HG02870 (cell line): Measurements from ENCODE around the gene FBXL12.
A peak's percentile ranks its signal among the peaks of the same experiment; 100 is the strongest.
"Not testable (repeated sequence)": the region's sequence is repeated elsewhere in the genome, so short reads cannot be mapped to it uniquely, and the experiment has no call there.

Experiments
- ATAC-seq: cut with Tn5 transposase; IDR thresholded peaks from one replicate; pipeline ENCODE4 v1.9.1; 2021; ENCODE audit warnings: mild to moderate bottlenecking, moderate library complexity; ENCODE audit not compliant: unreplicated experiment

The FBXL12 gene, protein sequence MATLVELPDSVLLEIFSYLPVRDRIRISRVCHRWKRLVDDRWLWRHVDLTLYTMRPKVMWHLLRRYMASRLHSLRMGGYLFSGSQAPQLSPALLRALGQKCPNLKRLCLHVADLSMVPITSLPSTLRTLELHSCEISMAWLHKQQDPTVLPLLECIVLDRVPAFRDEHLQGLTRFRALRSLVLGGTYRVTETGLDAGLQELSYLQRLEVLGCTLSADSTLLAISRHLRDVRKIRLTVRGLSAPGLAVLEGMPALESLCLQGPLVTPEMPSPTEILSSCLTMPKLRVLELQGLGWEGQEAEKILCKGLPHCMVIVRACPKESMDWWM

GRCh38 chr19:9818734-9819595, at the start of gene FBXL12:
TSS of gene FBXL12 (minus strand) at chr19:9819079. CDS start at chr19:9818813, 266 bp downstream.
- ATAC-seq, result peak; percentile 84

- no peak for ATAC-seq
These were observed 47.0 kb upstream of the FBXL12 start for GRCh38 chr19:9865732-9866501.

GRCh38 chr19:9863759-9864158, 44.9 kb upstream of the FBXL12 start:
- no peak for ATAC-seq

DNA sequence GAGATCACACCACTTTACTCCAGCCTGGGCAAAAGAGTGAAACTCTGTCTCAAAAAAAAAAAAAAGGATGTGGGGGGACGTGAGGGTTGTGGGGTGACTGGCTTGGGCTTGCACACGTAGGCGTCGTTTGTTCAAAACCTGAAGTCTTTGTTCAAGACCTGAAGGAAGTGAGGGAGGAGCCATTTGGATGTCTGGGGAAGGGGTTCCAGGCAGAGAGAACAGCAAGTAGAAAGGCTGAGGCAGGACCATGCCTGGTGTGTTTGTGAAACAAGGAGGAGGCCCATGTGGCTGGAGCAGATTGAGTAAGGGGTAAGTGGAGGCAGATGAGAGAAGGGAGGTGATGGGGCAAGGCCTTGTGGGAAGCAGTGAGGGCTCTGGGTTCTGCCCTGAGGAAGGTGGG, 44.1 kb upstream of the FBXL12 start:
- no peak for ATAC-seq

- ATAC-seq, result no peak
These were observed 42.6 kb upstream of the FBXL12 start for GRCh38 chr19:9861503-9861902.

DNA sequence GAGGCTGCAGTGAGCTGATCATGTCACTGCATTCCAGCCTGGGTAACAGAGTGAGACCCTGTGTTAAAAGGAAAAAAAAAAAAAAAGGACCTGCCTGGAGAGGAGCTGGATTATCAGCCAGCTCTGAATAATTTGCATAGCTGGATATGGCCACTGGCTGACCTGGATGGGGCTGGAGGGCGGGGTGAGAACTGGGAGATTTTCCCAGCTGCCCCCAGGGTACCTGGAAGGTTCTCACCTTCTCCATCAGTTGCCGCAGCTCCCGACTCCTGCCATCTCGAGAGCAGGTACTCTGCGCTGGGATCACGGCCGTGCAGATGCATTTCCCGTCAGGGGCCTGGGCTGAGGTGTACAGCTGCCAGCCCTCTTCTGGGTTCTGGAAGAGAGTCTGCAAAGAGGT, 41.5 kb upstream of the FBXL12 start:
- ATAC-seq, result no peak

DNA sequence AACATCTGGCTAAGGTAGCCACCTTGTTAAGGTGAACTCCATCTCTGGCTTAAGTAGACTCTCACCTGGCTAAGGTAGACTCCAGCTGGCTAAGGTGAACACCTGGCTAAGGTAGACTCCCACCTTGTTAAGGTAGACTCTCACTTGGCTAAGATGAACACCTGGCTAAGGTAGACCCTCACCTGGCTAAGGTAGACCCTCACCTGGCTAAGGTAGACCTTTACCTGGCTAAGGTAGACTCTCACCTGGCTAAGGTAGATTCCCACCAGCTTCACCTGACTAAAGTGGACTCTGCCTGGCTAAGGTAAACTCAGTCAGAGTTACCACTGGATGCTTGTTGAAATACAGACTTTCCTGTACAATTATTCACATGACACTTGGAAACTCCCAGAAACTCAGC, 39.9 kb upstream of the FBXL12 start:
- no peak for ATAC-seq

DNA sequence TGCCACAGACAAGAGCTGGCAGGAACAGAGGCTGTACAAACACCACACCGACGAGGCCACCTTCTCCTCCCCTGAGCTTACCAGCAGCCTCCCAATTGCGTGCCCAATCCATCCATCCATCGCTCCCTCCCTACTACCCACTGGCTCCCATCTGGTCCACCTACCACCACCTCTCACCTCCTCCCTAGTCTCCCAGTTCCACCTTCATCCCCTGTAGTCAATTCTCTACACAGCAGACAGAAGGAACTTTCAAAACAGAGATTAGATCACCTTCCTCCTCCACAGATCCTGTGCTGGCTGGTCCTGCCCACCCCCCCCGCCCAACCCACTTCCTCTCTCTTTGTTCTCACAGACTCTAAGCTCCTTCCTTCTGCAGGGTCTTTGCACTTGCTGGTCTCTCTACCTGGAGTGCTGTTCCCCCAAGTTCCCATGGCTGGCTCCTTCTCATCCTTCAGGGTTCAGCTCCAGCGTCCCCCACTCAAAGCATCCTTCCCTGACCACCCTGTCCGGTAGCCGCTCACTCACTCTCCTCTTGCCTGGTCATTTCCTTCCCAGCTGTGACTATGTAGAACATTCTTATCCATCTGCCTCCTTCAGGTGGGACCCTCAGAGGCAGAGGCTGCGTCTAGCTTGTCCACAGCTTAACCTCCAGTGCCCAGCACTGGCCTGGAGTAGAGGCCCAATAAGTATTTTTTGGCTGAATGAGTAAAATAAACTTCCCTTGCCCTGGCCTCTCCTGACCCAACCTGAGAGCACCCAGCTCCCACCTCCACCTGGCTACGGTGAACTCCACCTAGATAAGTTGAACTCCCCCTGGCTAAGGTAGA, 39.3 kb upstream of the FBXL12 start:
- no peak for ATAC-seq

DNA sequence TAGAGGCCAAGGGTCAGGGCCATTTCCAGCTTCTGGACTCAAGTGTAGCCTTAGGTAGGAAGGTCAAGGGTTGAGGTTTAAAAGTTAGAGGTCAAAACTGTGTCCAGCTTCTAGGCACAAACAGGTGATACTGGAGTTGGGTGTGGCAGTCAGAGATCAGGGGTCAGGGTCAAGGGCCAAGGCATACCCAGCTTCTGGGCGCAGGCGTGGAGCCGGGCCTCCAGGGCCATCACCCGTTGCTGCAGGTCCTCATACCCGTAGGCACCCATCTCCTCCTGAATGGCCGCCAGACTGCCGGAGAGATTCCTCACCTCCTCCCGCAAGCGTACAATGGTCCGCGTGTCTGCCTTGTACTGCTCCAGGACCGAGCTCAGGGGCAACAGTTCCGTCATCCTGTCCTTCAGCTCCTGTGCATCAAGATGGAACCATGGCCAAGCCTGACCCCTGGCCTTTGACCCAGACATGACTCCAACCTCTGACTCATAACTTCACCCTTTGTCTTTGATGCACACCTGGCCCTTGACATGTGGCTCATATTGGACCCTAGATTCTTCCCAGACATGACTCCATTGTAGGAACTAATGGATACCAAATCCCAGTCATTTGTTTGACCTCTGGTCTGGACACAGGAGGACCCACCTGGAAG, 38.3 kb upstream of the FBXL12 start:
- no peak for ATAC-seq

DNA sequence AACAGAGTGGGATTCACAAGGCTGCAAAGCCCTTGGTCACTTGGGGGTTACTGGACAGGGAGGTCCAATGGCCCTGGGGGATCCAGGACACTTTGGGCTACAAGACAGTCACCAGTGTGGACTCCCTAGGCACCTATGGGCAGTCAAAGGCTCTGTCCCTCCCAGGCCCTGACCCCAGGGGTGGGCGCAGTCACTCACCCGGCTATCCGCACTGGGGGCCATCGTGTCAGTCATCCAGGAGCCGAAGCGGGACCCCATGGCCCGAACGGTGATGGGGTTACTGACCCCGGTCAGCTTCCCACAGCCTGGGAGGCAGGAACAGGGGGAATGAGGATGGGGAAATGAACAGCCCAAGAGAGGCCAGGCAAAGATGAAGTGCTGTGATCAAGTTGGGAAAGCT, 37.7 kb upstream of the FBXL12 start:
- ATAC-seq, result no peak

- ATAC-seq, result no peak
These were observed 35.5 kb upstream of the FBXL12 start for GRCh38 chr19:9854282-9854846.

- no peak for ATAC-seq
These were observed 31.5 kb upstream of the FBXL12 start for GRCh38 chr19:9850235-9850959.

- ATAC-seq, result no peak
These were observed 30.9 kb upstream of the FBXL12 start for GRCh38 chr19:9849791-9850190.

- ATAC-seq, result no peak
These were observed 29.9 kb upstream of the FBXL12 start for GRCh38 chr19:9848762-9849161.

GRCh38 chr19:9848060-9848459, 29.2 kb upstream of the FBXL12 start:
- no peak for ATAC-seq

GRCh38 chr19:9847087-9847671, 28.3 kb upstream of the FBXL12 start:
- ATAC-seq, result no peak

DNA sequence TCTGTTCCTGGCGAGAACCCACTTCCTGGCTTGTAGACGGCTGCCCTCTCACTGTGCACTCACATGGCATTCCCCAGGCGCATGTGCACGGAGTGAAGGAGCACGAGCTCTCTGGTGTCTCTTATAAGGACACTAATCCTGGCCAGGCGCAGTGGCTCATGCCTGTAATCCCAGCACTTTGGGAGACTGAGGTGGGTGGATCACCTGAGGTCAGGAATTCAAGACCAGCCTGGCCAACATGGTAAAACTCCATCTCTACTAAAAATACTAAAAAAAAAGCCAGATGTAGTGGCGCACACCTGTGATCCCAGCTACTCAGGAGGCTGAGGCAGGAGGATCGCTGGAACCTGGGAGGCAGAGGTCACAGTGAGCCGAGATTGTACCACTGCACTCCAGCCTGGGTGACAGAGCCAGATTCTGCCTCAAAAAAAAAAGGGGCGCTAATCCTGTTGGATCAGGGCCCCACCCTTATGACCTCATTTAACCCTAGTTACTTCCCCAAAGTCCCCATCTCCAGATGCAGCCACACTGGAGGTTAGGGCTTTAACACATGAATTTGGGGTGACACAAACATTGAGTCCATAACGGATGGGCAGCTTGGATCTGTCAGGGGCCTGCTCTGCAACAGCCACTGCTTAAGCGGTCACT, 24.9 kb upstream of the FBXL12 start:
- ATAC-seq, result not testable (repeated sequence)
